Stimulated activated CD8-positive, alpha-beta memory T cell treated with anti-CD3 and anti-CD28 coated beads, Interleukin-12 subunit alpha, Interleukin-12 subunit beta, amount 100 ng/mL, for 1 hour (primary cell): ENCODE data around the gene KCNH3.
A peak's percentile ranks its signal among the peaks of the same experiment; 100 is the strongest.

ENCODE experiments used
- DNase-seq: peaks from one replicate; pipeline ENCODE4 v3.0.0-alpha.2; 2020; ENCODE audit warnings: low read depth

The KCNH3 gene

GRCh38 chr12:49563951-49564685 is 25.3 kb downstream of the KCNH3 start:
- no peak for DNase-seq

- no peak for DNase-seq
Observed at GRCh38 chr12:49564686-49565405, 26.0 kb downstream of the KCNH3 start.

- DNase-seq, result no peak
Observed at GRCh38 chr12:49565406-49566265, 26.8 kb downstream of the KCNH3 start.

GRCh38 chr12:49566361-49566760 is 27.5 kb downstream of the KCNH3 start:
- no peak for DNase-seq

GRCh38 chr12:49567302-49567610 is 28.4 kb downstream of the KCNH3 start:
- DNase-seq, result no peak

- peak; percentile 86 for DNase-seq
Observed at GRCh38 chr12:49567611-49568441, 29.0 kb downstream of the KCNH3 start, which contains the start of gene MCRS1. Gene MCRS1, minus strand, starts transcription at chr12:49568142. Its CDS starts 1,411 bp downstream, at chr12:49566731.

- DNase-seq, result no peak
Observed at GRCh38 chr12:49568442-49569162, 29.8 kb downstream of the KCNH3 start.

- DNase-seq, result no peak
Observed at GRCh38 chr12:49577589-49578315, 38.9 kb downstream of the KCNH3 start.

GRCh38 chr12:49578471-49579112 is 39.8 kb downstream of the KCNH3 start:
- no peak for DNase-seq

GRCh38 chr12:49580572-49581535 is 42.0 kb downstream of the KCNH3 start:
- DNase-seq, result peak; percentile 24

GRCh38 chr12:49582201-49582600 is 43.4 kb downstream of the KCNH3 start:
- DNase-seq, result no peak

GRCh38 chr12:49582850-49583249 is 44.0 kb downstream of the KCNH3 start:
- DNase-seq, result no peak

- DNase-seq, result no peak
Observed at GRCh38 chr12:49583366-49584094, 44.7 kb downstream of the KCNH3 start.

GRCh38 chr12:49584591-49584990 is 45.8 kb downstream of the KCNH3 start:
- no peak for DNase-seq

GRCh38 chr12:49585477-49586459 is 46.9 kb downstream of the KCNH3 start:
- no peak for DNase-seq

GRCh38 chr12:49587174-49587908 is 48.5 kb downstream of the KCNH3 start:
- no peak for DNase-seq
